ENCODE data around the gene PPP2R2B.

Gene PPP2R2B

DNA sequence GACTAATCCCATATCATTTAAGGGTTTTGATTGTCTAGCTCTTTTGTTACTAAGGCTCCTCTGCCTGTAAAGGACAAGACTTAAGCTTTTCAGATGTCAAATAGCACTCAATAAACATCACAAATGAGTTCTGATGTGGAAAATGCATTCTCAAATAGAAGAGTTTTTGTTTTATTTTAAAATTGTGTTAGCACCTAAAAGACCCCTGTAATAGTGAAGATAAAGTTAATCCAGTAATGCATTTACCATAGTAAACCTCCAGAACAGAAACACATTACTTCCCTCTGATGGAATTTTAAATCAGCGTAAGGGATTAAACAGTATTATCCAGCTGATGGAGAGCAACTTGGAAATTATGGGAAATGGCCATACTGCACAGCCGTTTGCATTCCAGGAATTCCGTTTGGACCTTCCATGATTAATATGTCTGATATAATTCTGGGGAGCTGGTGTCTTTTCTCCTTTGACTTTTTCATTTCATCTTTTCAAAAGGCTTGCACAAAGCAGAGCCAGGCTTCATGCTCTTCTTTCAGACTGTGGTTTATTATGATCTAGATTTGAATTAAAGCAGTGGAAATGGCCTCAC lies 105.6 kb downstream of the PPP2R2B start:
- H3K18ac ChIP-seq (ENCODE audit: low read length), result no peak overlapping the region
- H3K27ac ChIP-seq (ENCODE audit: low read depth, low read length), result no peak overlapping the region
- H2BK15ac ChIP-seq (replicated peaks; ENCODE audit: low read depth), result no peak overlapping the region
- no peak overlapping the region for H4K5ac ChIP-seq (ENCODE audit: low read length)
- H2BK5ac ChIP-seq (ENCODE audit: low read length), result no peak overlapping the region
- no peak for DNase-seq
- no peak overlapping the region for H3K23ac ChIP-seq (ENCODE audit: low read length)
- no peak overlapping the region for H2BK120ac ChIP-seq (ENCODE audit: low read depth, low read length)
- no peak overlapping the region for H3K4me2 ChIP-seq (ENCODE audit: low read length)
- H4K8ac ChIP-seq (ENCODE audit: low read depth, low read length), result no peak overlapping the region
- H3K9ac ChIP-seq (ENCODE audit: low read length), result no peak overlapping the region
- H3K4me3 ChIP-seq (ENCODE audit: low read length), result no peak overlapping the region
- H3K27me3 ChIP-seq (ENCODE audit: insufficient read depth, low read length, poor library complexity), result no peaks in the 10 kb centered on the region
- no CpG with 5 or more reads among the region's 3 CpGs for WGBS (ENCODE audit: extremely low coverage, insufficient coverage, low lambda C conversion rate)
- H3K36me3 ChIP-seq (ENCODE audit: control insufficient read depth, insufficient read depth, low read length), result no peaks in the 10 kb centered on the region
- H2AK5ac ChIP-seq (ENCODE audit: low read length), result no peak overlapping the region
- H3K79me1 ChIP-seq (ENCODE audit: low read length), result no peaks in the 10 kb centered on the region
- H3K56ac ChIP-seq (ENCODE audit: low read length), result no peak overlapping the region
- H3K4ac ChIP-seq (ENCODE audit: low read depth, low read length), result no peak overlapping the region
- H3K79me2 ChIP-seq (ENCODE audit: control insufficient read depth, insufficient read depth, low read length), result no peaks in the 10 kb centered on the region
- H3K4me1 ChIP-seq (ENCODE audit: control insufficient read depth, low read depth, low read length), result no peaks in the 10 kb centered on the region

- Histone ChIP-seq H3K4ac (ENCODE audit: low read depth, low read length) (no peak overlapping the region), H3K23ac (ENCODE audit: low read length) (no peak overlapping the region), H3K4me1 (ENCODE audit: control insufficient read depth, low read depth, low read length) (no peaks in the 10 kb centered on the region), H3K18ac (ENCODE audit: low read length) (no peak overlapping the region), H3K4me2 (ENCODE audit: low read length) (no peak overlapping the region), H2BK5ac (ENCODE audit: low read length) (no peak overlapping the region), H3K79me1 (ENCODE audit: low read length) (no peaks in the 10 kb centered on the region), H4K8ac (ENCODE audit: low read depth, low read length) (no peak overlapping the region), H4K5ac (ENCODE audit: low read length) (no peak overlapping the region), H3K9ac (ENCODE audit: low read length) (no peak overlapping the region), H3K4me3 (ENCODE audit: low read length) (no peak overlapping the region), H3K27ac (ENCODE audit: low read depth, low read length) (no peak overlapping the region), H3K36me3 (ENCODE audit: control insufficient read depth, insufficient read depth, low read length) (no peaks in the 10 kb centered on the region), H3K56ac (ENCODE audit: low read length) (no peak overlapping the region), H2AK5ac (ENCODE audit: low read length) (no peak overlapping the region), H2BK15ac (replicated peaks; ENCODE audit: low read depth) (no peak overlapping the region), H2BK120ac (ENCODE audit: low read depth, low read length) (no peak overlapping the region), H3K79me2 (ENCODE audit: control insufficient read depth, insufficient read depth, low read length) (no peaks in the 10 kb centered on the region), H3K27me3 (ENCODE audit: insufficient read depth, low read length, poor library complexity) (no peaks in the 10 kb centered on the region)
- no peak for DNase-seq
- no CpG with 5 or more reads among the region's 3 CpGs for WGBS (ENCODE audit: extremely low coverage, insufficient coverage, low lambda C conversion rate)
Observed at GRCh38 chr5:146770980-146771379, 107.6 kb downstream of the PPP2R2B start.

- Histone ChIP-seq H3K9ac (ENCODE audit: low read length) (no peak overlapping the region), H3K36me3 (ENCODE audit: control insufficient read depth, insufficient read depth, low read length) (no peaks in the 10 kb centered on the region), H3K56ac (ENCODE audit: low read length) (no peak overlapping the region), H3K27ac (ENCODE audit: low read depth, low read length) (no peak overlapping the region), H2BK5ac (ENCODE audit: low read length) (no peak overlapping the region), H3K79me1 (ENCODE audit: low read length) (no peaks in the 10 kb centered on the region), H3K79me2 (ENCODE audit: control insufficient read depth, insufficient read depth, low read length) (no peaks in the 10 kb centered on the region), H3K23ac (ENCODE audit: low read length) (no peak overlapping the region), H3K4me2 (ENCODE audit: low read length) (no peak overlapping the region), H2BK120ac (ENCODE audit: low read depth, low read length) (no peak overlapping the region), H3K27me3 (ENCODE audit: insufficient read depth, low read length, poor library complexity) (no peaks in the 10 kb centered on the region), H2BK15ac (replicated peaks; ENCODE audit: low read depth) (no peak overlapping the region), H3K4ac (ENCODE audit: low read depth, low read length) (no peak overlapping the region), H3K4me1 (ENCODE audit: control insufficient read depth, low read depth, low read length) (no peaks in the 10 kb centered on the region), H2AK5ac (ENCODE audit: low read length) (no peak overlapping the region), H4K5ac (ENCODE audit: low read length) (no peak overlapping the region), H3K18ac (ENCODE audit: low read length) (no peak overlapping the region), H3K4me3 (ENCODE audit: low read length) (no peak overlapping the region), H4K8ac (ENCODE audit: low read depth, low read length) (no peak overlapping the region)
- 100% methylated on average over 1 of the region's 2 CpGs for WGBS (ENCODE audit: extremely low coverage, insufficient coverage, low lambda C conversion rate)
- DNase-seq, result peak; percentile 67
Observed at GRCh38 chr5:146770546-146770945, 108.0 kb downstream of the PPP2R2B start.

DNA sequence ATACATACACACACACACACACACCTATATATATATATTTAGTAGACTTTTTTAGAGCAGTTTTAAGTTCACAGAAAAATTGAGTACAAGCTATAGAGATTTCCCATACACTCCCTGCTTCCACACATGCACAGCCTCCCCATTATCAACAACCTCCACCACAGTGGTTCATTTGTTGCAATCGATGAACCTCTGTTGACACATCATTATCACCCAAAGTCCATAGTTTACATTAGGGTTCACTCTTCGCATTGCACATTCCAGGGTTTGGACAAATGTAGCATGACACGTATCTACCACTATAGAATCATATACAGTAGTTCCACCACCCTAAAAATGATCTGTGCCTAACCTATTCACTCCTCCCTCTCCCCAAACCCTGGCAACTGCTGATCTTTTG lies 111.0 kb downstream of the PPP2R2B start:
- Histone ChIP-seq H2AK5ac (ENCODE audit: low read length) (no peak overlapping the region), H3K79me1 (ENCODE audit: low read length) (no peaks in the 10 kb centered on the region), H3K27me3 (ENCODE audit: insufficient read depth, low read length, poor library complexity) (no peaks in the 10 kb centered on the region), H3K56ac (ENCODE audit: low read length) (no peak overlapping the region), H3K4me3 (ENCODE audit: low read length) (no peak overlapping the region), H3K4ac (ENCODE audit: low read depth, low read length) (no peak overlapping the region), H2BK120ac (ENCODE audit: low read depth, low read length) (no peak overlapping the region), H3K79me2 (ENCODE audit: control insufficient read depth, insufficient read depth, low read length) (no peaks in the 10 kb centered on the region), H4K5ac (ENCODE audit: low read length) (no peak overlapping the region), H3K4me1 (ENCODE audit: control insufficient read depth, low read depth, low read length) (no peaks in the 10 kb centered on the region), H4K8ac (ENCODE audit: low read depth, low read length) (no peak overlapping the region), H3K4me2 (ENCODE audit: low read length) (no peak overlapping the region), H2BK15ac (replicated peaks; ENCODE audit: low read depth) (no peak overlapping the region), H3K18ac (ENCODE audit: low read length) (no peak overlapping the region), H3K23ac (ENCODE audit: low read length) (no peak overlapping the region), H3K27ac (ENCODE audit: low read depth, low read length) (no peak overlapping the region), H3K9ac (ENCODE audit: low read length) (no peak overlapping the region), H2BK5ac (ENCODE audit: low read length) (no peak overlapping the region), H3K36me3 (ENCODE audit: control insufficient read depth, insufficient read depth, low read length) (no peaks in the 10 kb centered on the region)
- WGBS (ENCODE audit: extremely low coverage, insufficient coverage, low lambda C conversion rate), result no CpG with 5 or more reads among the region's 3 CpGs
- DNase-seq, result no peak

- Histone ChIP-seq H3K56ac (ENCODE audit: low read length) (no peak overlapping the region), H3K4me1 (ENCODE audit: control insufficient read depth, low read depth, low read length) (no peaks in the 10 kb centered on the region), H3K4ac (ENCODE audit: low read depth, low read length) (no peak overlapping the region), H2BK5ac (ENCODE audit: low read length) (no peak overlapping the region), H2BK120ac (ENCODE audit: low read depth, low read length) (no peak overlapping the region), H3K27me3 (ENCODE audit: insufficient read depth, low read length, poor library complexity) (no peaks in the 10 kb centered on the region), H3K18ac (ENCODE audit: low read length) (no peak overlapping the region), H3K79me2 (ENCODE audit: control insufficient read depth, insufficient read depth, low read length) (no peaks in the 10 kb centered on the region), H4K5ac (ENCODE audit: low read length) (no peak overlapping the region), H4K8ac (ENCODE audit: low read depth, low read length) (no peak overlapping the region), H2AK5ac (ENCODE audit: low read length) (no peak overlapping the region), H3K4me3 (ENCODE audit: low read length) (no peak overlapping the region), H3K27ac (ENCODE audit: low read depth, low read length) (no peak overlapping the region), H3K4me2 (ENCODE audit: low read length) (no peak overlapping the region), H3K9ac (ENCODE audit: low read length) (no peak overlapping the region), H3K23ac (ENCODE audit: low read length) (no peak overlapping the region), H3K36me3 (ENCODE audit: control insufficient read depth, insufficient read depth, low read length) (no peaks in the 10 kb centered on the region), H2BK15ac (replicated peaks; ENCODE audit: low read depth) (no peak overlapping the region), H3K79me1 (ENCODE audit: low read length) (no peaks in the 10 kb centered on the region)
- DNase-seq, result no peak
- no CpG with 5 or more reads among the region's 1 CpG for WGBS (ENCODE audit: extremely low coverage, insufficient coverage, low lambda C conversion rate)
Observed at GRCh38 chr5:146766013-146766412, 112.5 kb downstream of the PPP2R2B start.

DNA sequence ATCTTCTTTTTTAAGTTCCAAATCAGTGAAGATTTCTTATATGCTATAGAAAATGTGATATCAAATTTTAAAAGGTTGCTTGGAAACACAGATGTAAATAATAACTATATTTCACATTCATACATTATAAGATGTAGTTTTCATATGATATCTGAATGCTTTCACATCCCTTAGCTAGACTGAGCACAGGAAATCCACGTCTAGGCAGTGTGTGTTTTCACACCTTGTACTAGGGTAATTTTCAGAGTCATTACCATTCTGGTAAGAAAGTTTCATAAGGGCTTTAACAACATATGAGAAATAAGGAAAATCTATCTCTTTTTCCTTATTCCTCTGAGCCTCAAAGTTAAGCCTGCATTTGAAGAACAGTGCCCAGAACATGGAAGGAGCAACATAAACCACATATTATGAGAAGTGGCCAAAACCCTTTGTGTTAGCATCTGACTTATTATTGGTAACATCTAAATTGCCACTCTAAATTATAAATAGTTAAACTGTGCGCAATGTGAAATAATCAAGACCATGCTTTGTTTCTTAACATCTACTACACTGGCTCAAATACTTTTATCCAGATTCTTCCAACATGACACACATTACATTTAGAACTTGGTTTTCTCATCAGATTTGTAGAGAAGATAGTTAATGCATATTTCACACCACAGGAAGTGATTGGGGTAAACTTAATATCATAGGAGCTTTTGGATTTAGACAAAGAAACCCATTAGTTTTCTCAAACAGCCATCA lies 113.3 kb downstream of the PPP2R2B start:
- Histone ChIP-seq H3K27me3 (ENCODE audit: insufficient read depth, low read length, poor library complexity) (no peaks in the 10 kb centered on the region), H3K79me1 (ENCODE audit: low read length) (no peaks in the 10 kb centered on the region), H3K4ac (ENCODE audit: low read depth, low read length) (no peak overlapping the region), H3K36me3 (ENCODE audit: control insufficient read depth, insufficient read depth, low read length) (no peaks in the 10 kb centered on the region), H2AK5ac (ENCODE audit: low read length) (no peak overlapping the region), H3K23ac (ENCODE audit: low read length) (no peak overlapping the region), H2BK5ac (ENCODE audit: low read length) (no peak overlapping the region), H4K8ac (ENCODE audit: low read depth, low read length) (no peak overlapping the region), H3K27ac (ENCODE audit: low read depth, low read length) (no peak overlapping the region), H3K56ac (ENCODE audit: low read length) (no peak overlapping the region), H2BK15ac (replicated peaks; ENCODE audit: low read depth) (no peak overlapping the region), H3K79me2 (ENCODE audit: control insufficient read depth, insufficient read depth, low read length) (no peaks in the 10 kb centered on the region), H4K5ac (ENCODE audit: low read length) (no peak overlapping the region), H3K4me3 (ENCODE audit: low read length) (no peak overlapping the region), H3K4me2 (ENCODE audit: low read length) (no peak overlapping the region), H3K18ac (ENCODE audit: low read length) (no peak overlapping the region), H3K4me1 (ENCODE audit: control insufficient read depth, low read depth, low read length) (no peaks in the 10 kb centered on the region), H3K9ac (ENCODE audit: low read length) (no peak overlapping the region), H2BK120ac (ENCODE audit: low read depth, low read length) (no peak overlapping the region)
- WGBS (ENCODE audit: extremely low coverage, insufficient coverage, low lambda C conversion rate), result no CpG with 5 or more reads among the region's 2 CpGs
- no peak for DNase-seq

Data from mesendoderm (in vitro differentiated cells).